ENCODE results near the gene IKBIP.
A peak's percentile ranks its signal among the peaks of the same experiment; 100 is the strongest.

Gene IKBIP

DNA sequence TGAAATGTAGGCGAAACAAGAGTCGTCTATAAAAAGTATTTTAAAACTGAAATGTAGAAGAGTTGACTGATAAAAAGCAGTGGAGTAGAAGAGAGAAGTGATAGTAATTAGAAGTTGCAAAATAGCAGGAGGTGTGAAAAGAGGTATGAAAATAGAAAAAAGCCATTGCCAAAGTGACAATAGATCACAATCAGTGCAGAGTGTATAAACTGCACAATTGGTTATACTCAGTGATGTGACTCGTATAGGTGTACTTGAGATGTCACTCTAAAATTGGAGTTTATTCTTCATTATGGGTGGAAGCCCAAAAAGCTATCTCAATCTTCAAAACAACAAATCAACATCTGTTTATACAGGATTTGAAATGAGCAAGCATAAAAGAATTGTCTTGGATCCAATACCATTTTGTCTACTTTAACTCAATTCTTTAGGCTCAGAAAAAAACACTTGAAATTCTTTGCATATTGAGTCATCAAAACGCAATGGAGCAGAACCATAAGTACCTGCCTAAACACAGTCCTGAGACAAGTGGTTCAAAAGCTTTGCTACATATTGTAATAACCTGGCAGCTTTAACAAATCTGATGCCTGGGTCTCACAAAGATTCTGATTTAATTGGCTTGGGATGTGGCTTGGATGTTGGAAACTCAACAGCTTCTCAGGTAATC is 8.8 kb downstream of the IKBIP start (continued):
- peak; percentile 49; the same call in 1 of the 2 replicates for TF ChIP-seq INSM2 (tag by site-specific recombination; IDR thresholded peaks at IDR 0.05)
- TF ChIP-seq ZNF830 (tag by site-specific recombination; IDR thresholded peaks at IDR 0.05; ENCODE audit: low read depth), result no peak
- TF ChIP-seq ZNF561 (tag by site-specific recombination; IDR thresholded peaks at IDR 0.05; ENCODE audit: borderline replicate concordance), result no peak
- no peak for TF ChIP-seq ELK4 (IDR thresholded peaks at IDR 0.05; ENCODE audit: borderline replicate concordance, low read depth, low read length)
- no peak for TF ChIP-seq ZNF140 (tag by site-specific recombination; IDR thresholded peaks at IDR 0.05)
- TF ChIP-seq, protein P1, sequence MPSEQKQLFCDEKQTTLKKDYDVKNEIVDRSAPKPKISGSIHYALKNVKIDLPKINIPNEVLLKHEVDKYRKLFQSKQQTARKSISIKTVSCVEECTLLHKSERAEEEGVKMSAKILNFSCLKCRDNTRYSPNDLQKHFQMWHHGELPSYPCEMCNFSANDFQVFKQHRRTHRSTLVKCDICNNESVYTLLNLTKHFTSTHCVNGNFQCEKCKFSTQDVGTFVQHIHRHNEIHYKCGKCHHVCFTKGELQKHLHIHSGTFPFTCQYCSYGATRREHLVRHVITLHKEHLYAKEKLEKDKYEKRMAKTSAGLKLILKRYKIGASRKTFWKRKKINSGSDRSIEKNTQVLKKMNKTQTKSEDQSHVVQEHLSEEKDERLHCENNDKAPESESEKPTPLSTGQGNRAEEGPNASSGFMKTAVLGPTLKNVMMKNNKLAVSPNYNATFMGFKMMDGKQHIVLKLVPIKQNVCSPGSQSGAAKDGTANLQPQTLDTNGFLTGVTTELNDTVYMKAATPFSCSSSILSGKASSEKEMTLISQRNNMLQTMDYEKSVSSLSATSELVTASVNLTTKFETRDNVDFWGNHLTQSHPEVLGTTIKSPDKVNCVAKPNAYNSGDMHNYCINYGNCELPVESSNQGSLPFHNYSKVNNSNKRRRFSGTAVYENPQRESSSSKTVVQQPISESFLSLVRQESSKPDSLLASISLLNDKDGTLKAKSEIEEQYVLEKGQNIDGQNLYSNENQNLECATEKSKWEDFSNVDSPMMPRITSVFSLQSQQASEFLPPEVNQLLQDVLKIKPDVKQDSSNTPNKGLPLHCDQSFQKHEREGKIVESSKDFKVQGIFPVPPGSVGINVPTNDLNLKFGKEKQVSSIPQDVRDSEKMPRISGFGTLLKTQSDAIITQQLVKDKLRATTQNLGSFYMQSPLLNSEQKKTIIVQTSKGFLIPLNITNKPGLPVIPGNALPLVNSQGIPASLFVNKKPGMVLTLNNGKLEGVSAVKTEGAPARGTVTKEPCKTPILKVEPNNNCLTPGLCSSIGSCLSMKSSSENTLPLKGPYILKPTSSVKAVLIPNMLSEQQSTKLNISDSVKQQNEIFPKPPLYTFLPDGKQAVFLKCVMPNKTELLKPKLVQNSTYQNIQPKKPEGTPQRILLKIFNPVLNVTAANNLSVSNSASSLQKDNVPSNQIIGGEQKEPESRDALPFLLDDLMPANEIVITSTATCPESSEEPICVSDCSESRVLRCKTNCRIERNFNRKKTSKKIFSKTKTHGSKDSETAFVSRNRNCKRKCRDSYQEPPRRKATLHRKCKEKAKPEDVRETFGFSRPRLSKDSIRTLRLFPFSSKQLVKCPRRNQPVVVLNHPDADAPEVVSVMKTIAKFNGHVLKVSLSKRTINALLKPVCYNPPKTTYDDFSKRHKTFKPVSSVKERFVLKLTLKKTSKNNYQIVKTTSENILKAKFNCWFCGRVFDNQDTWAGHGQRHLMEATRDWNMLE (tag by site-specific recombination; conservative IDR thresholded peaks at IDR 0.05; ENCODE audit: low read depth), result 0 out of 2 replicates have a peak, but pooled peaks have one; percentile 20
- TF ChIP-seq ZNF585B (tag by site-specific recombination; IDR thresholded peaks at IDR 0.05), result no peak
- 0 out of 2 replicates have a peak, but pooled peaks have one; percentile 31 for TF ChIP-seq IKZF3 (tag by site-specific recombination; IDR thresholded peaks at IDR 0.05)
- no peak for TF ChIP-seq ZNF660 (tag by site-specific recombination; IDR thresholded peaks at IDR 0.05)
- no peak for TF ChIP-seq GLIS1 (tag by site-specific recombination; IDR thresholded peaks at IDR 0.05)
- TF ChIP-seq ZNF214 (tag by site-specific recombination; IDR thresholded peaks at IDR 0.05; ENCODE audit: borderline replicate concordance), result no peak
- no peak for TF ChIP-seq ZNF791 (tag by site-specific recombination; IDR thresholded peaks at IDR 0.05)
- no peak for TF ChIP-seq HOXC10 (CRISPR knock-in tag; IDR thresholded peaks at IDR 0.05)
- peak; percentile 78 for TF ChIP-seq ZNF600 (tag by site-specific recombination; IDR thresholded peaks at IDR 0.05)
- TF ChIP-seq AEBP2 (tag by site-specific recombination; IDR thresholded peaks at IDR 0.05; ENCODE audit: borderline replicate concordance), result no peak
- no peak for TF ChIP-seq ZNF132 (tag by site-specific recombination; IDR thresholded peaks at IDR 0.05; ENCODE audit: borderline replicate concordance)
- TF ChIP-seq, protein P2, sequence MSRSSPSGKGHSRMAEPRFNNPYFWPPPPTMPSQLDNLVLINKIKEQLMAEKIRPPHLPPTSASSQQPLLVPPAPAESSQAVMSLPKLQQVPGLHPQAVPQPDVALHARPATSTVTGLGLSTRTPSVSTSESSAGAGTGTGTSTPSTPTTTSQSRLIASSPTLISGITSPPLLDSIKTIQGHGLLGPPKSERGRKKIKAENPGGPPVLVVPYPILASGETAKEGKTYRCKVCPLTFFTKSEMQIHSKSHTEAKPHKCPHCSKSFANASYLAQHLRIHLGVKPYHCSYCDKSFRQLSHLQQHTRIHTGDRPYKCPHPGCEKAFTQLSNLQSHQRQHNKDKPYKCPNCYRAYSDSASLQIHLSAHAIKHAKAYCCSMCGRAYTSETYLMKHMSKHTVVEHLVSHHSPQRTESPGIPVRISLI (tag by site-specific recombination; IDR thresholded peaks at IDR 0.05), result peak; percentile 80
- TF ChIP-seq, protein P3, sequence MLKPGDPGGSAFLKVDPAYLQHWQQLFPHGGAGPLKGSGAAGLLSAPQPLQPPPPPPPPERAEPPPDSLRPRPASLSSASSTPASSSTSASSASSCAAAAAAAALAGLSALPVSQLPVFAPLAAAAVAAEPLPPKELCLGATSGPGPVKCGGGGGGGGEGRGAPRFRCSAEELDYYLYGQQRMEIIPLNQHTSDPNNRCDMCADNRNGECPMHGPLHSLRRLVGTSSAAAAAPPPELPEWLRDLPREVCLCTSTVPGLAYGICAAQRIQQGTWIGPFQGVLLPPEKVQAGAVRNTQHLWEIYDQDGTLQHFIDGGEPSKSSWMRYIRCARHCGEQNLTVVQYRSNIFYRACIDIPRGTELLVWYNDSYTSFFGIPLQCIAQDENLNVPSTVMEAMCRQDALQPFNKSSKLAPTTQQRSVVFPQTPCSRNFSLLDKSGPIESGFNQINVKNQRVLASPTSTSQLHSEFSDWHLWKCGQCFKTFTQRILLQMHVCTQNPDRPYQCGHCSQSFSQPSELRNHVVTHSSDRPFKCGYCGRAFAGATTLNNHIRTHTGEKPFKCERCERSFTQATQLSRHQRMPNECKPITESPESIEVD (tag by site-specific recombination; IDR thresholded peaks at IDR 0.05), result peak; percentile 89
- TF ChIP-seq, protein P4, sequence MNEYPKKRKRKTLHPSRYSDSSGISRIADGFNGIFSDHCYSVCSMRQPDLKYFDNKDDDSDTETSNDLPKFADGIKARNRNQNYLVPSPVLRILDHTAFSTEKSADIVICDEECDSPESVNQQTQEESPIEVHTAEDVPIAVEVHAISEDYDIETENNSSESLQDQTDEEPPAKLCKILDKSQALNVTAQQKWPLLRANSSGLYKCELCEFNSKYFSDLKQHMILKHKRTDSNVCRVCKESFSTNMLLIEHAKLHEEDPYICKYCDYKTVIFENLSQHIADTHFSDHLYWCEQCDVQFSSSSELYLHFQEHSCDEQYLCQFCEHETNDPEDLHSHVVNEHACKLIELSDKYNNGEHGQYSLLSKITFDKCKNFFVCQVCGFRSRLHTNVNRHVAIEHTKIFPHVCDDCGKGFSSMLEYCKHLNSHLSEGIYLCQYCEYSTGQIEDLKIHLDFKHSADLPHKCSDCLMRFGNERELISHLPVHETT (tag by site-specific recombination; IDR thresholded peaks at IDR 0.05), result 0 out of 2 replicates have a peak, but pooled peaks have one; percentile 54
- no peak for TF ChIP-seq ZNF391 (tag by site-specific recombination; IDR thresholded peaks at IDR 0.05; ENCODE audit: borderline replicate concordance, low read depth)
- TF ChIP-seq BCL11A (tag by site-specific recombination; IDR thresholded peaks at IDR 0.05; ENCODE audit: low read depth), result peak; percentile 61
- TF ChIP-seq ZBTB21 (tag by site-specific recombination; IDR thresholded peaks at IDR 0.05), result no peak
- no peak for TF ChIP-seq ZNF423 (tag by site-specific recombination; IDR thresholded peaks at IDR 0.05)
- peak; percentile 53; the same call in 1 of the 2 replicates for TF ChIP-seq ZNF549 (tag by site-specific recombination; IDR thresholded peaks at IDR 0.05)
- 0 out of 2 replicates have a peak, but pooled peaks have one; percentile 43 for TF ChIP-seq ZXDB (tag by site-specific recombination; IDR thresholded peaks at IDR 0.05)
